Adrenal gland (tissue), 5 donors: Measurements from ENCODE around the gene TBC1D9.

Source experiments
- CTCF ChIP-seq, 6 experiments: fragments of 450-650 bp in 4 of 6; fragments of 200-600 bp in 2 of 6; sonication (generic) in 1 of 6; IDR thresholded peaks; 1 replicate in 5 of 6; 2 replicates in 1 of 6; pipeline versions ENCODE4 v1.5.1 to v1.8.0; 2016 to 2021; ENCODE audit warnings: antibody characterized with exemption in 6 of 6, mild to moderate bottlenecking in 2 of 6, moderate library complexity in 1 of 6
- POLR2A ChIP-seq, 2 donors: fragments of 450-650 bp; IDR thresholded peaks; one replicate each; pipeline ENCODE4 v1.6.1; 2017; ENCODE audit warnings: antibody characterized with exemption in 2 of 2, mild to moderate bottlenecking in 2 of 2, moderate library complexity in 1 of 2
- donor health status: DM: no; HTN: no; CAD: no.

- TF ChIP-seq POLR2A (IDR thresholded peaks at IDR 0.05): no peak
- no peak for TF ChIP-seq CTCF (IDR thresholded peaks at IDR 0.05)
These were observed 184.6 kb downstream of the TBC1D9 start for GRCh38 chr4:140571620-140572019.
